ENCODE measurements around the gene BTBD16.

Gene BTBD16

GRCh38 chr10:122347170-122347841 is 76.2 kb downstream of the BTBD16 start:
- no peak for DNase-seq

GRCh38 chr10:122348512-122348911 is 77.4 kb downstream of the BTBD16 start:
- DNase-seq = no peak

GRCh38 chr10:122348935-122349361 is 77.9 kb downstream of the BTBD16 start:
- no peak for DNase-seq

- no peak for DNase-seq
Observed at GRCh38 chr10:122349758-122350369, 78.8 kb downstream of the BTBD16 start.

GRCh38 chr10:122350893-122351292 is 79.8 kb downstream of the BTBD16 start:
- no peak for DNase-seq

- DNase-seq = no peak
Observed at GRCh38 chr10:122352817-122353525, 81.9 kb downstream of the BTBD16 start.

- DNase-seq = no peak
Observed at GRCh38 chr10:122354383-122354782, 83.3 kb downstream of the BTBD16 start.

- DNase-seq = no peak
Observed at GRCh38 chr10:122357685-122358084, 86.6 kb downstream of the BTBD16 start.

GRCh38 chr10:122359621-122360020 is 88.5 kb downstream of the BTBD16 start:
- DNase-seq = no peak

- DNase-seq = no peak
Observed at GRCh38 chr10:122361046-122361445, 90.0 kb downstream of the BTBD16 start.

- no peak for DNase-seq
Observed at GRCh38 chr10:122362031-122362592, 91.0 kb downstream of the BTBD16 start.

GRCh38 chr10:122362621-122363020 is 91.5 kb downstream of the BTBD16 start:
- no peak for DNase-seq

- DNase-seq = no peak
Observed at GRCh38 chr10:122363311-122363710, 92.2 kb downstream of the BTBD16 start.

- DNase-seq = no peak
Observed at GRCh38 chr10:122363722-122364463, 92.8 kb downstream of the BTBD16 start.

GRCh38 chr10:122368502-122369254 is 97.6 kb downstream of the BTBD16 start:
- no peak for DNase-seq

GRCh38 chr10:122373108-122373507 is 102.0 kb downstream of the BTBD16 start:
- DNase-seq = no peak

GRCh38 chr10:122373721-122374120 is 102.6 kb downstream of the BTBD16 start:
- no peak for DNase-seq

- peak; percentile 93 for DNase-seq
Observed at GRCh38 chr10:122374237-122374858, 103.3 kb downstream of the BTBD16 start, which contains the start of gene PLEKHA1. PLEKHA1 (plus strand) TSS chr10:122374708; CDS start chr10:122393201, 18,493 bp downstream.

GRCh38 chr10:122374859-122375678 is 104.0 kb downstream of the BTBD16 start:
- peak; percentile 70 for DNase-seq

- DNase-seq = no peak
Observed at GRCh38 chr10:122375679-122376160, 104.6 kb downstream of the BTBD16 start.
